ENCODE results near the gene CLIC5. TPM values are rescaled to one million over a fixed set of nuclear protein-coding genes. Genes with fewer than 3 reads are reported as not detected.

CLIC5 gene
- total RNA-seq, 1 experiment from 2014 or later, result 0.20 TPM

GRCh38 chr6:46023216-46023915 lies 7.7 kb upstream of the CLIC5 start:
- WGBS (ENCODE audit: extremely low coverage, insufficient read length, low lambda C conversion rate), result no CpG with 5 or more reads among the region's 3 CpGs

More at GRCh38 chr6:46023216-46023915, 7.7 kb upstream of the CLIC5 start:
- Histone ChIP-seq H4K5ac (ENCODE audit: insufficient read length, low read depth, low read length) (no peak overlapping the region), H2BK20ac (ENCODE audit: low read depth, low read length, poor library complexity, severe bottlenecking) (no peak overlapping the region), H3K79me1 (ENCODE audit: insufficient read depth, low read depth, low read length, poor library complexity, severe bottlenecking) (no peaks in the 10 kb centered on the region), H3K56ac (ENCODE audit: insufficient read length, low read depth, low read length) (no peak overlapping the region), H4K91ac (ENCODE audit: insufficient read length, low read depth, low read length) (no peak overlapping the region), H2AFZ (ENCODE audit: low read length) (no peak overlapping the region), H3K9me3 (ENCODE audit: control insufficient read depth, low read depth, low read length) (no peaks in the 10 kb centered on the region), H3K23me2 (ENCODE audit: insufficient read length, low read depth, low read length, poor library complexity, severe bottlenecking) (no peaks in the 10 kb centered on the region), H4K20me1 (ENCODE audit: control insufficient read depth, insufficient read depth, insufficient read length) (no peaks in the 10 kb centered on the region), H2BK12ac (ENCODE audit: insufficient read length, low read depth, low read length) (no peak overlapping the region), H3K4me1 (ENCODE audit: insufficient read depth, low read length) (no peaks in the 10 kb centered on the region), H3K27ac (ENCODE audit: insufficient read length, low read depth, low read length) (no peak overlapping the region), H2BK5ac (ENCODE audit: insufficient read length, low read length) (no peak overlapping the region), H3K18ac (ENCODE audit: insufficient read length, low read depth, low read length) (no peak overlapping the region), H3K14ac (ENCODE audit: insufficient read depth, low read length) (no peak overlapping the region), H2BK120ac (ENCODE audit: low read depth, low read length, poor library complexity, severe bottlenecking) (no peak overlapping the region), H3K4me2 (ENCODE audit: insufficient read depth, insufficient read length, low read length) (no peak overlapping the region), H3K27me3 (ENCODE audit: insufficient read depth, low read length) (no peaks in the 10 kb centered on the region), H3T11ph (ENCODE audit: low read length) (no peak overlapping the region), H3K9ac (ENCODE audit: extremely low read depth, insufficient read length, low read length) (no peak overlapping the region), H2AK5ac (ENCODE audit: insufficient read length, low read length) (no peak overlapping the region), H3K79me2 (ENCODE audit: insufficient read depth, low read length) (no peaks in the 10 kb centered on the region), H3K23ac (ENCODE audit: insufficient read length, low read depth, low read length) (no peak overlapping the region), H2BK15ac (ENCODE audit: low read depth, low read length) (no peak overlapping the region), H4K8ac (replicated peaks; ENCODE audit: insufficient read length, low read depth, low read length) (no peak overlapping the region), H3K4ac (ENCODE audit: low read depth, low read length) (no peak overlapping the region)
- no peak overlapping the region for H3K27ac Mint-ChIP-seq
- TF ChIP-seq, protein P1, sequence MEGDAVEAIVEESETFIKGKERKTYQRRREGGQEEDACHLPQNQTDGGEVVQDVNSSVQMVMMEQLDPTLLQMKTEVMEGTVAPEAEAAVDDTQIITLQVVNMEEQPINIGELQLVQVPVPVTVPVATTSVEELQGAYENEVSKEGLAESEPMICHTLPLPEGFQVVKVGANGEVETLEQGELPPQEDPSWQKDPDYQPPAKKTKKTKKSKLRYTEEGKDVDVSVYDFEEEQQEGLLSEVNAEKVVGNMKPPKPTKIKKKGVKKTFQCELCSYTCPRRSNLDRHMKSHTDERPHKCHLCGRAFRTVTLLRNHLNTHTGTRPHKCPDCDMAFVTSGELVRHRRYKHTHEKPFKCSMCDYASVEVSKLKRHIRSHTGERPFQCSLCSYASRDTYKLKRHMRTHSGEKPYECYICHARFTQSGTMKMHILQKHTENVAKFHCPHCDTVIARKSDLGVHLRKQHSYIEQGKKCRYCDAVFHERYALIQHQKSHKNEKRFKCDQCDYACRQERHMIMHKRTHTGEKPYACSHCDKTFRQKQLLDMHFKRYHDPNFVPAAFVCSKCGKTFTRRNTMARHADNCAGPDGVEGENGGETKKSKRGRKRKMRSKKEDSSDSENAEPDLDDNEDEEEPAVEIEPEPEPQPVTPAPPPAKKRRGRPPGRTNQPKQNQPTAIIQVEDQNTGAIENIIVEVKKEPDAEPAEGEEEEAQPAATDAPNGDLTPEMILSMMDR (conservative IDR thresholded peaks at IDR 0.05), result no peak
- peaks cover 4% of the 10 kb centered on the region in 2 experiments; a peak in 2 of 4 replicates for H3K4me1 Mint-ChIP-seq
- DNase-seq, result no peak
- no peaks in the 10 kb centered on the region for H3K9me3 Mint-ChIP-seq
- H3K4me3 Mint-ChIP-seq, result no peak overlapping the region
- H3K36me3 Mint-ChIP-seq (ENCODE audit: insufficient read depth in 1 of 3, low read depth in 3 of 3), result no peaks in the 10 kb centered on the region
- peaks cover 7% of the 10 kb centered on the region for H3K27me3 Mint-ChIP-seq (ENCODE audit: low read depth)

Measured in H9 (cell line).